Adrenal gland (tissue), 12 donors: Measurements from ENCODE around the gene ARID5B. TPM values are rescaled to one million over a fixed set of nuclear protein-coding genes. Genes with fewer than 3 reads are reported as not detected.

ENCODE experiments used
- DNase-seq, 7 donors: peaks; one replicate each; pipeline ENCODE4 v3.0.0-alpha.2; 2019 to 2020
- H3K27ac ChIP-seq, 5 donors: fragments of 200-600 bp; sonication (generic) in 4 of 5; 1 replicate in 3 of 5; 2 replicates in 2 of 5; pipeline versions ENCODE4 v1.5.1 to v1.8.0; 2016 to 2020; ENCODE audit warnings: mild to moderate bottlenecking in 1 of 5
- H3K27me3 ChIP-seq: fragments of 200-600 bp; 2 replicates; pipeline ENCODE4 v1.8.0; 2021
- H3K36me3 ChIP-seq, 2 donors: fragments of 200-600 bp; replicated peaks in 1 of 2; 1 replicate in 1 of 2; 2 replicates in 1 of 2; pipeline versions ENCODE4 v1.5.1 to v1.8.0; 2018 to 2022
- H3K4me1 ChIP-seq, 2 donors: fragments of 200-600 bp; replicated peaks in 1 of 2; 1 replicate in 1 of 2; 2 replicates in 1 of 2; pipeline versions ENCODE4 v1.5.1 to v1.8.0; 2018 to 2021
- H3K4me3 ChIP-seq, 4 donors: fragments of 200-600 bp; sonication (generic) in 3 of 4; one replicate each; pipeline ENCODE4 v1.5.1; 2016 to 2018
- H3K9me3 ChIP-seq, 3 donors: fragments of 200-600 bp; sonication (generic) in 1 of 3; replicated peaks in 1 of 3; 1 replicate in 2 of 3; 2 replicates in 1 of 3; pipeline versions ENCODE4 v1.5.1 to v1.8.0; 2016 to 2021
- CTCF ChIP-seq, 6 experiments: fragments of 450-650 bp in 4 of 6; fragments of 200-600 bp in 2 of 6; sonication (generic) in 1 of 6; IDR thresholded peaks; 1 replicate in 5 of 6; 2 replicates in 1 of 6; pipeline versions ENCODE4 v1.5.1 to v1.8.0; 2016 to 2021; ENCODE audit warnings: antibody characterized with exemption in 6 of 6, mild to moderate bottlenecking in 2 of 6, moderate library complexity in 1 of 6
- POLR2A ChIP-seq, 2 donors: fragments of 450-650 bp; IDR thresholded peaks; one replicate each; pipeline ENCODE4 v1.6.1; 2017; ENCODE audit warnings: antibody characterized with exemption in 2 of 2, mild to moderate bottlenecking in 2 of 2, moderate library complexity in 1 of 2
- WGBS, 4 donors: extraction: QIAGEN DNeasy Blood & Tissue Kit in 2 of 4; methylation state at CpG; one replicate each; pipeline versions ENCODE4 v1.1.5 to v1.1.7; 2013 to 2017; 5-methylcytosine and 5-hydroxymethylcytosine counted together
- intact Hi-C, 2 donors: fragments of 100-400 bp; cut with DNase I; formaldehyde crosslinking; loops; one replicate each; pipeline versions ENCODE4 v1.14.1 to v1.15.0; 2022 to 2023
- polyA plus RNA-seq, 3 donors: library from polyadenylated mRNA; stranded (reverse); fragments of 200-250 nt in 2 of 3; fragments of 350-450 nt in 1 of 3; fragmentation: Illumina TruSeq in 1 of 3; extraction: RNeasy Lipid Tissue Mini Kit (QIAGEN cat#74804) in 1 of 3; gene quantifications; one replicate each; pipeline ENCODE4 v1.2.3, GENCODE V29; 2013 to 2014
- total RNA-seq, 9 donors: library from RNA; depleted of rRNA in 4 of 9; stranded (reverse); fragments of >200 nt in 4 of 9; fragments of 120-200 nt in 1 of 9; fragmentation: NEBNext Ultra II Directional in 1 of 9; extraction: Animal tissue kit (Norgen Biotek cat#: 25700) in 1 of 9; gene quantifications; one replicate each; pipeline versions ENCODE4 v1.1.0 to v1.2.4, GENCODE V29; 2013 to 2023
- donor health status: healthy with polysubstance abuse.
- donor health status: Bipolar disorder and iron deficiency.
- donor health status: DM: yes; HTN: yes; CAD: no.
- donor health status: DM: no; HTN: no; CAD: no.
- donor health status: DM: no; HTN: no; CAD: no.
- donor health status: DM: yes; HTN: yes; CAD: no.

ARID5B gene
- total and polyA plus RNA-seq, 12 donors = 5.7 to 42.4 (median 23.8) TPM

- peak overlapping the region; percentile 34 to 78 (median 67) for H3K4me3 ChIP-seq
- H3K36me3 ChIP-seq = no peaks in the 10 kb centered on the region
- 0 to 1% (median 1%) methylated on average over 11 to 56 of the region's 56 CpGs for WGBS, 4 donors
- H3K27me3 ChIP-seq = no peaks in the 10 kb centered on the region
- H3K4me1 ChIP-seq = peaks cover 10 to 37% of the 10 kb centered on the region in 2 donors
- intact Hi-C loops = loop anchor here in 1 of 2 donors (10.0 kb wide), 1 partner anchor 341 kb away; no protein-coding TSS in a partner anchor
- H3K27ac ChIP-seq = peak overlapping the region; percentile 89 to 99 (median 94)
- DNase-seq = peak; percentile 61 to 73 (median 67)
- peak; percentile 17 to 72 for TF ChIP-seq POLR2A (IDR thresholded peaks at IDR 0.05)
- TF ChIP-seq CTCF (IDR thresholded peaks at IDR 0.05) = peak in 3 of 6 experiments; percentile 7 to 30 (median 11)
- H3K9me3 ChIP-seq = no peaks in the 10 kb centered on the region
Measured at GRCh38 chr10:61903221-61903927, 1.9 kb downstream of the ARID5B start.

- DNase-seq = no peak
- Histone ChIP-seq H3K4me1 (peaks cover 10 to 32% of the 10 kb centered on the region in 2 donors), H3K36me3 (no peaks in the 10 kb centered on the region), H3K27ac (peak overlapping the region; percentile 89 to 99 (median 94)), H3K27me3 (no peaks in the 10 kb centered on the region), H3K4me3 (peak overlapping the region in 2 of 4 donors; percentile 59 to 78), H3K9me3 (no peaks in the 10 kb centered on the region)
- TF ChIP-seq CTCF (IDR thresholded peaks at IDR 0.05) = no peak
- no peak for TF ChIP-seq POLR2A (IDR thresholded peaks at IDR 0.05)
- 2 to 9% (median 6%) methylated on average over 7 of the region's 7 CpGs for WGBS, 4 donors
- intact Hi-C loops = loop anchor here in 1 of 2 donors (10.0 kb wide), 1 partner anchor 341 kb away; no protein-coding TSS in a partner anchor
Measured at GRCh38 chr10:61903928-61904344, 2.4 kb downstream of the ARID5B start.

- H3K36me3 ChIP-seq = no peaks in the 10 kb centered on the region
- H3K27ac ChIP-seq = peak overlapping the region; percentile 89 to 99 (median 94)
- intact Hi-C loops = loop anchor here in 1 of 2 donors (10.0 kb wide), 1 partner anchor 340 kb away; no protein-coding TSS in a partner anchor
- H3K4me3 ChIP-seq = peak overlapping the region in 1 of 4 donors; percentile 78
- peak in 6 of 7 donors; percentile 37 to 65 (median 44) for DNase-seq
- no peaks in the 10 kb centered on the region for H3K9me3 ChIP-seq
- H3K27me3 ChIP-seq = no peaks in the 10 kb centered on the region
- H3K4me1 ChIP-seq = peaks cover 10 to 23% of the 10 kb centered on the region in 2 donors
- peak in 1 of 6 experiments; percentile 7 for TF ChIP-seq CTCF (IDR thresholded peaks at IDR 0.05)
- peak in 1 of 2 donors; percentile 25 for TF ChIP-seq POLR2A (IDR thresholded peaks at IDR 0.05)
- 21 to 34% (median 26%) methylated on average over 6 of the region's 6 CpGs for WGBS, 4 donors
Measured at GRCh38 chr10:61904733-61905725, 3.5 kb downstream of the ARID5B start.
